ENCODE results near the gene SLC44A5.
"Not testable (repeated sequence)": the region's sequence is repeated elsewhere in the genome, so short reads cannot be mapped to it uniquely, and the experiment has no call there.

SLC44A5 gene

DNA sequence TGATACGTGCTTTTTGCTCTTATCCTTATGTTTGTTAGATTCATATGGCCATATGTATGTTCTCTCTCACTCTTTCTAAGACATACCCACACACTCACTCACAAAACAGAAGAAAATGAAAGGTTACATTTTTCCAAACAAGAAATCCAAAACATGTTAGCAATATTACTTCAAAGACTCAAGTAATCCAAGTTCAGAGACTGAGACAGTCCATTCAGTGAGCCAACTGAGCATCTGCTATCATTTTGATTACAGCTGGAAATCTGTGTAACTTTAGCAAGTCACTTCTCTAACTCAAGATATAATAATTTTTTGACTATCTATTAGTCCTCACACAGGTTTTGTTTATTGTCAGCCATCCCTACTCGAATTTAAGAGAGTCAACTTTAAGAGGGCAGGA lies 257.9 kb downstream of the SLC44A5 start:
- no peak for DNase-seq

DNA sequence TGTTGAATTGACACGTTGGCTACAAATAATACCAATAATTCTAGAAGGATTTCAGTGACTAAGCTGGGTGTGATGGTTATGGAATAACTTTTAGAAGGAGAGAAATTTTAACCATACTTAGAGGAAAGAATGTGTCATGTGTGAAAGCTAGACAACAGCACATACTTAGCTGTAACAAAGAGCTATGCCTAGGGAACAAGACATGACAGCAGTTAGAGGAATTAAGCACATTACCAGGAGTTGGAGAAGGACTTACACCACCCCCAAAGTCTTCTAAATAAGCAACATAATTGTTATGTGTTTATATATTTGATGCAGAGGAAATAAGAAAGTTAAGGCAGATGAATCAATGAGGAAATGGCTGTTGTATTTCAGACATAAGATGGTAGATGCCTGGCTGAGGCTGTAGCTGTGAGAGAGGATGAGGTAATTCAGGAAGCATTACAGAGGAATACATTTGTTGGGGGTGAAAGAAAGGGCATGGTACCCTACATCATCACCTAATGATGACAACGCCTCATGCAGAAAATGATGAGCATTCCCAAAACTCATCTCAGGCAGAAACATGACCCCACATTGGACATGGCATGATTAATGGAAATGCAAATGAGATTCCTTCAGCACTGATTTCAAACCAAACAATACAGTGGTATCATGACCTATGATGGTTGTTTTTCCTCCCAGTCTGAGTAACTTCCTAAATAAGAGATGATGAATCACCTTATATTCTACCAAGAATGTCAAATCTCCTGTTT lies 265.2 kb downstream of the SLC44A5 start:
- no peak for DNase-seq

DNA sequence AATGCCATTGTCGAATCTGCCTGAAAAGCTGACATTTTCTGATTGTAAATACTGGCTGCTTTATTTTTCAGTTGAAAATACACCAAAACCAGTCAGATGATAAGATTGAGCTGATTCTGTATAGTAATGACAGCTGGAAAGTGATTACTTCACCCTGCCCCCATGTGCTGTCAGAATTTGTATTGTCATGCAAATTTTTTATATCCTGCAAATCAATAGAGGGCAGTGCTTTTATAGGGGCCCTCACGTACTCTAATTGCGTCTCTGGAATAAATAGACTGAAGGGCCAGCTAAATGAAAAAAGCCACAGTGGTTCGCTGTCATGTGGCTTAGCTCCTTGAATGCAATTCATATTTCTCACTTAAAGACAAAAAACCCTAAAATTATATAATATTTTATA lies 268.1 kb downstream of the SLC44A5 start:
- no peak for DNase-seq

DNA sequence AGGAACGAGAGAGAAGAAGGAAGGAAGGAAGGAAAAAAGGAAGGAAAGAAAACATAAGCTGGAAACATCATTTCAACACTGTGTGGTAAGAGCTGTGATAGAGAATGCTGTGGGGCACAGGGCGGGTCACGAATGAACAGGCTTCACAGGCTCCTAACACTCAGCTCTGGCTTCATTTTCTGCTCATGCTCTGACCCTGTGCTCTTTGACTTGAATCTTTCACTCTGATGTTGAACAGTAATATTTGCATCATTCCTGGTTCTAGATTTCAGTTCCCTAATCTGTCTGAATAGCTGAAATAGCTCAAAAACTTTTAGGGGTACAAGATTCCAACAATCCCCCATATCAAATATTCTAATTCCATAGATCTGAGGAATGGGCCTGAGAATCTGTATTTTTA lies 269.4 kb downstream of the SLC44A5 start:
- DNase-seq, result no peak

DNA sequence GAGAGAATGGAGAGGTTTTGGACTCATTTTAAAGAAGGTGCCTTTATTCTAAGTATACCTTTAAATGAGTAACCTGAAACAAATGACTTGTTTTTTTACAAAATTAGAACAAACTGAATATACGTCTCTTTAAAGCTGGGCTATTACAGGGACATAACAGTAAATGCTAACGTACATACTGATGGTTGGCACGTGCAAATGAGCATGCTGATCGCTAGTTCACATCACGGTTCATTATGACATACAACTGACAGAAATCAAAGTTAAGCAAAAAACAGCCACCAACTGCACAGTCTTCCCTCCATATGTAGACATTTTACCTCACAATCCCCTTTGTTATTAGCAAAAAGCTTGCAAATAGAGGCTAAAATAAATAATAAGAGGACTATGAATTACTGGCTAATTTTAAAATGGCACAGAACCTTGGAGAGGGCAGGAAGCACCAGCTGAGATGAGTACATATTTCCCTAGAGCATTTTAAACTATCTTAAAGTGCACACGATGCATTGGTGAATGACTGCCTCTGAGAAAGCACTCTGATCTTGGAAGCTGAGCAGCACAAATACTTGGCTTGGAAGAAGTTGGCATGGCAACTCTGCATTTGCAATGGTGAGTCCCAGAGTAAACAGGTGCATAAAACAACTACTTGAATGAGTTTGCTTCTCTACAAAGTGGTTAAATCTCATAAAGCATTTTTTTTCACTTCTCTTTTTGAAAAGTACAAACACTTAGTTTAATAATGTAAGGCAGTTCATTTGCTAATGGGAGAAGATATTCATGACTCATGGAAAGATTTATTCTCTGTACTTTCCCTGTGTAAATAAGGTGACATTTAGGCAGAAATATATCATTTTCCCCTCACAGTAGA lies 272.1 kb downstream of the SLC44A5 start:
- no peak for DNase-seq

DNA sequence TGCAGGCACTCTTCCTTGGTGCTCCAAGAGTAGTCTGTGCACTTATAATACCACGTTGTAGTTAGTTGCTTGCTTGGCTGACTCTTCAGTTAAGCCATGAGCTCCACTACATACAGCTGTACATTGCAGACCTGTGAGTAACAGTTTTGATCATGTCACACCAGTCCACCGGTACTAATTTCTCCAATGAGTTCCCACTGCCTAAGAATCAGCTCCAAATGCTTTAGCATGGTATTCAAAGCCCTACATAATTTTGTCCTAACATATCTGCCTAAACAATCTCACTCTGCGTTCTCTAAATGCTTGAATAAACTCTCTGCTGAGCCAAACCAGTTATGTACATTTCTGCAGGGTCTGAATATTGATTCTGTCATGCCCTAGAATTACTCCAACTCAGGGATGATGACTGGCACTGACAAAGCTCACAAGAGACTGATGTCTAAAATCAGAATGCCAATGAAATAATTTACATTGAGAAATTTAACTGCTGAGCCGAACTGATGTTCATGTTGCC lies 276.0 kb downstream of the SLC44A5 start:
- DNase-seq, result no peak

DNA sequence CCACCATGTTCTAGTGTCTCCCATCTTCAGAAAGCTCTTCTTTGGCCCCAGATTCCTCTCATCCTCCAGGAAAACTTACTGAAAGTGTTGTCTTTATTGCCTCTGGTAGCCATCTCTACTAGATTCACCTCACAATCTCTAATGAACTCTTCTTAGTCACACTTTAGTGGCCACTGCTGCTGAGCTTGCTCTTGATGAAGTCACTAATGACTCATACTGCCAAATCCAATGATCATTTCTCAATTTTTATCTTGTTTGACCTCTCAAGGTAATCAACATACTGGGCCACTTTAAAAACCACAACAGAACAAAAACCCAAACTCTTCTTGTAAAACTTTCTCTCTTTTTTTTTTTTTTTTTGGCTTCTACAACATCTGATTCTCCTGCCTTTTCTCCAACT lies 280.3 kb downstream of the SLC44A5 start:
- DNase-seq, result no peak

DNA sequence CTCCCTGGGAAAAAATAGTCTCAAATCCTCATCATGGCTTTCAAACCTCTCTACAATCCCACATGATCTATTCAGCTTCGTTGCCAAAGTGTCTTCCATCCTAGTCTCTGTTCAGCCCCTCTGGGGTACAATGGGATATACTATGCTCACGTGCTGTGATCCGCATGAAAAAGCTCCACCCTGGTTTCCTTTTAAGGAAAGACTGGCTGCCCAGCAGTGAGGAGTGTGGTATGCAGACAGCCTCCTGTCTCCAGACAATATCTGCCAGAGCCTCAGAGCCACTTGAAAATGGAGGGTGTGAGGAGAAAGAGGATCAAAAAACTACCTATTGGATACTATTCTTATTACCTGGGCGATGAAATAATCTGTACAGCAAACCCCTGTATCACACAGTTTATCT lies 282.2 kb downstream of the SLC44A5 start:
- no peak for DNase-seq

DNA sequence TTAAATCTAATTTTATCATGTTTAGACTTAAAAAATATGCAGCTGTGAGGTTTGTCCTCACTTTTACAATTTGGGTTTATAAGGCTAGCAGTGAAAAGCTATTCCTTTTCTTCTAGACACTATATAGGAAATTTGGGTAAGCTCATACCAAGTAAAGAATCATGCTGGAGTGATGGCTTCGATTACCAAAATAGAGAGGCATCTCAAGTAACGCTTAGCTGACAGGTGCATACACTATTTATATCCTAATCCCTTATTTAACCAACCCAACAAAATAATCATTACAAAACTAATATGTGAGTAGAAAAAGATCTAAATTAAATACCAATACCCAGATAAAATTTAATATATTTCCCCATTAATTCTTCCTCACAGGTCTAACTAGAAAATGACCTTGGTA lies 283.5 kb downstream of the SLC44A5 start:
- no peak for DNase-seq

DNA sequence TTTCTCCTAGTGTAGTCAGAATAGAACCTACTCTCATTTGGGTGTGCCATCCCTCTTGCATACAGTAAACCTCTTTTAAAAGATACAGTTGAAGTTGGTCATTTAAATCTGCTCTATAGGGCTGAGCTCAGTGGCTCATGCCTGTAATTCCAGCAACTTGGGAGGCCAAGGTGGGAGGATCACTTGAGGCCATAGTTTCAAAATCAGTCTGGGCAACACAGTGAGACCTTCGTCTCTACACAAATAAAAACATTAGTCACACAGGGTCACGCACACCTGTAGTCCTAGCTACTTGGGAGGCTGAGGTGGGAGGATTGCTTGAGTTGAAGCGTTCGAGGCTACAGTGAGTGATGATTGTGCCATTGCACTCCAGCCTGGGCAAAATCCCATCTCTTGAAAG lies 292.9 kb downstream of the SLC44A5 start:
- no peak for DNase-seq

DNA sequence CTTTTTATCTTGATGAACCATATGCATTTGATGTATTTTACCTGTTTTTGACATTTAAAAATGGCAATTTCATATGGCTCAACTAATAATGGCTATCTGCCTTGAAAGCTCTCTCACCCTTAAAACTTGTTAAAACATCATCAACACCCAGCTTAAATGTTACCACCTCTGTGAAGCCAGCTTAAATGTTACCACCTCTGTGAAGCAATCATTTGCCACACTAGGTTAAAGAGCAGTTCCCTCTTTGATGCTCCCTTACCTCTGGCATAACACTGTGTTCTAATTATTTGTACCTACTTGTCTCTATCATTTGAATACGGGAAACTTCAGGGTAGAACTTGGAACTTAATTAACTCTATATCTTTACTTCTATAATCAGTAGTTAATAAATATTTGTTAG lies 294.7 kb downstream of the SLC44A5 start:
- no peak for DNase-seq

DNA sequence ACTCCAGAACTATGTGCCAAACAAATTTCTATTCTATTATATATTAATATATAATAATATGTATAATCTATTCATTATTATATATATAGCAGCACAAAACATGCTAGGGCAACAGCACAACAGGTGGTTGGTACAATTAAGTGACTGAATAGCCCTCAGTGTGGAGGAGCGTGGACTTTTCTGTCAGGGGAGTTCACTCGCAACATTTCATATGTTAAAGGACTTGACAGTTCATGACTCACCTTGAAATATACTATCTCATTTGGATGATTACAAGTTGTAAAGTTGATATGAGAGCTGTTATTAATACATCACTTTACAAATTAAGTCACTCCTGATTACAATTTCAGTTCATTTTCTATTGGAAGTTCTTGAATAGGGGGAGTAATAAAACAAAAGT lies 298.3 kb downstream of the SLC44A5 start:
- no peak for DNase-seq

DNA sequence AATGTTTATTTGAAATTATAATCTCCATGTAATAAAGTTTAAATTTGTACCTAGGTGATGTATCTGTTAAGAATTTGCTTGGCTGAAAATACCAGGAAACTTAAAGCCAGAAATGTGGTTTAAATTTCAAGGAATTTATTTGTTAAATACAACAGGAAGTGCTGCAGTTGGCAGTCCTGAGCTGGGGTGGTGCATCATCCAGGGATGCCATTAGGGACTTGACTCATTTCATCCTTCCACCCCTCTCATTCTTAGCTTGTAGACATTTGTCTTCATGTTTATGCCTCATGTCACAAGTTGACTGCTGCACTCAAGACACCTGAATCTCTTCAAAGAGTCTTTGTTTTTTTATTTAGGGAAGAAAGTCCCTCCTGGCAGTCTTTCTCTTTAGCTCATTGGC lies 300.8 kb downstream of the SLC44A5 start:
- no peak for DNase-seq

DNA sequence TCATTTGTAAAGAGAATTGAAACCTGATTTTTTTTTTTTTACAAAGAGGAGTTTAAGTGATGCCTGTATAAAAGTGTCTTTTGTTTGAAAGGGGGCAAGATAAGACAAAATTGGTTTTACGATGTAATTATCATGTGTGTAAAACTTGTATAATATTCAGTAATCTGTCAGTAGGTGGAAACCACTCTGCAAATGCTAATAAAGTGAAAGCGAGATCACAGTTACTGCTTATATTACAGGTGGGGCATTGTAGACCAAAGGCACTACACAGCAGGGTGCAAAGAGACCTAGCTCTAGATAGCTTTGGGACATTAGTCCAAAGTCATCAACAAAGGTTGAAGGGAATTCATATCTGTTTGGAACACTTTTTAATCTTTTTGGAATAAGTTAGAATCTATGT lies 302.5 kb downstream of the SLC44A5 start:
- no peak for DNase-seq

DNA sequence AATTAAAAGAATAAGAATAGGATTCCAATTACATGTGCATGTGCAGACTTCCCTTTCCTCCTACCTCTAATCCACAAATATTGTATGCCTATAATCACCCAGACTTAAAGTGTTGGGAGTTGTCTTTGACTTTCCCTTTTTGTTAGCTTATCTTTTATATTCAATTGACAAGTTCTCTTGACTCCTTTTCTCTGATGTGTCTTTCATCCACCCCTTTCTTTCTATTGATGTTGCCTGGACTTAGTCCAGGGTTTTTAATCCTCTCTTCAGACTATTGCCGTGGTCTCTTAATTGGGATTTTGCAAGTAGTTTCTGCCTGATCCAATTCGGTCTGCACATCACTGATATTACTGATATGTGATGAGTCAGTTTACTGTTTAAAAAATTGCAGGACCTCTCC lies 305.9 kb downstream of the SLC44A5 start:
- DNase-seq, result no peak

DNA sequence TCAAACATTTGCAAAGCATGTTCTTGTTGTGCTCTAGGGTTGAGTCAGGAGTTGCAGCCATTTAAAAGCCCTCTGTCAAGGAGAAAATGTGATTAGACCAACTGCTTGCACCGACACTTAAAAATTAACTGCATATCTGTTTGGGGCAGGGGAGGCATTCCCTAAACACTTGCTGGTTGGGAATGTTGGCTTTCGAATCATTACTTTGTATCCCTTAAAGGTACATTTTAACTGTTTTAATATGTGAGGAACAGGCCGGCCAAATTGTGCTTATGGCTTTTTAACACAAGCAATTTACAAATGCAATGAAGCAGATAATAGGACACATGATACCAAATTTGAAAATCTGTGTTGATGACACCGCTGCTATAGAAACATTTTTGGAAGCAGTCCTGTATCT lies 317.6 kb downstream of the SLC44A5 start:
- no peak for DNase-seq

DNA sequence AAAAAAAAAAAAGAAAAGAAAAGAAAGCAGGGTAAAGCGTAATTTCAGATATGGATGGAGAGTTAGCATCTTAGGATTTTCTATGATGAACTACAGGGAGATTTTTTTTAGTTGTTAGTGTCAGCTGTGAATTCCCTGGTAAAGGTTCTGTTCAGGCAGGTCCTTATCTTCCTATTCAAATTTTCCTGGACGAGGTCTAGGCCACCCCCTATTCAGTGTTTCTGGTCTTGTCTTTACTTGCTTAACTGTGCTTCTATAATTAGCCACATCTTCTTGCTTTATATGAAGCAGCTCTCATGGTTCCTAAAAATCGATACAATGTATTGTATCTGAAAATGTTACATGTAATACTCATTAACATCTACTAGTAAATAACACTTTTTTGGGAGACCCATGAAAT lies 318.9 kb downstream of the SLC44A5 start:
- no peak for DNase-seq

DNA sequence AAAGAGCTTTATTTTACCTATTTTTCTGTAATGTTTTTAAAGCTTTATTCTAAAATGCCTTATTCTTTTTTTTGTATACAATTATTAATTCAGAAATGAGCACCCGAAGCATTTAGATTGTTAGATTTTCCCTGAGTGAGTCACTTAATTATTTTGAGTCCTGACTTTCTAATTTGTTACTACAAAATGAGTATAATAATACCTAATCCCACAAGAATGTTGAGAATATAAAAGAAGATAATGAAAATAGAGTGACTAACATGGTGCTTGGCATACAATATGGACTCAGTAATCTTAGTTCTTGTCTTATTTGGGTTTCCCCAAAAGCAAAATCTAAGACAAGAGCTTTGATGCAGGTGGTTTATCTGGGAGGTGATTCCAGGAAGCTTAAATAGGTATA lies 334.5 kb downstream of the SLC44A5 start:
- DNase-seq, result no peak

DNA sequence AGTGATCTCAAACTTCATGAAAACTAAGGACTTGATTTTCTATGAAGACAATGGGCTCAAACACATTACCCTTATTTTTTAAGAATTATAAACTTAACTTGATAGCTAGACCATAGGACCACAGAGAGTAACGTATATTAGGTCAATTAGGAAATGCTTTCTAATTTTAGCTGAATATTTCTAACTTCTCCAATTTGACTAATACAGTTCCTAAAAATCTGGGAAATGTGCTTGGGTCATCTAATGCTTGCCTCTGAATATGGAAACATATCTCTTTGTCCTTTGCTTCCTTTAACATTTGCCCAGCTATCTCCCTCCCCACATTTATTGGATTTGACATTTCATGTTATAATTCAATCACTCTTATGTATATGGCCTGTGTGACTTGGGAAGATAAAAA lies 335.3 kb downstream of the SLC44A5 start:
- DNase-seq, result no peak

DNA sequence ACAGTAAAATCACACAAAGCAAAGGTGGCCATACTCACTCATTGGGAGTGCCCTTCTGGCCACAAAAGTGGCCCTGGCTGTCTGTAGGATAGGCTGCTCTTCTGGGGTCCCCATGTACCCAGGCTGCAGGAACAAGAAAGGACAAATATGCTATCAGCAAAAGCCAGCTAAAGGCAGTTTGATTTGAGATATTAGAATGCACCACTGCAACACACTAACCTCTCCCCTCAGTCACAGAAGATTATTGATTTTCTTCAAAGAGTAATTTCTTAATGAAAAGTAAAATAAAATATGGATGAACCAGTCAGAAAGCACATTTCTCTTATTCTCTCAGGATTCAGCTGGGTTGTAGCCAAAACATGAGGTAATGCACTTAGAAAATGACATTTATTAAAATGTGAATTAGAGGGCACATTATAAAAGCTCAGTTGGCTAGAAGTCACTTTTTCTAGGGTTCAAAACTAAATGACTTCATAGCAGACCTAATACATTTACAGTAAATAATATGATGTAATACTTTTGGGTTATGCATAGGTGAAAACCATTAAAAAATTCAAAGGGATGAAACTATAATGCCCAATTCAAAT lies 335.9 kb downstream of the SLC44A5 start:
- DNase-seq, result no peak

DNA sequence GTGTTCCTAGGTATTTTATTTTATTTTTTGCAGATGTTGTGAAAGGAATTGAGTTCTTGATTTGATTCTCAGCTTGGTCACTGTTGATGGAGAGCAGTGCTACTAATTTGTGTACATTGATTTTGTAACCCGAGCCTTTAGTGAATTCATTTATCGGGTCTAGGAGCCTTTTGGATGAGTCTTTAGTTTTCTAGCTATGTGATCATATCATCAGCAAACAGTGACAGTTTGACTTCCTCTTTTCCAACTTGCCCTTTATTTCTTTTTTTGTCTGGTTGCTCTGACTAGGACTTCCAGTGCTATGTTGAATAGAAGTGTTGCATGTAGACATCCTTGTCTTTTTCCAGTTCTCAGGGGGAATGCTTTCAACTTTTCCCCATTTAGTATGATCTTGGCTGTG lies 337.8 kb downstream of the SLC44A5 start:
- no peak for DNase-seq

DNA sequence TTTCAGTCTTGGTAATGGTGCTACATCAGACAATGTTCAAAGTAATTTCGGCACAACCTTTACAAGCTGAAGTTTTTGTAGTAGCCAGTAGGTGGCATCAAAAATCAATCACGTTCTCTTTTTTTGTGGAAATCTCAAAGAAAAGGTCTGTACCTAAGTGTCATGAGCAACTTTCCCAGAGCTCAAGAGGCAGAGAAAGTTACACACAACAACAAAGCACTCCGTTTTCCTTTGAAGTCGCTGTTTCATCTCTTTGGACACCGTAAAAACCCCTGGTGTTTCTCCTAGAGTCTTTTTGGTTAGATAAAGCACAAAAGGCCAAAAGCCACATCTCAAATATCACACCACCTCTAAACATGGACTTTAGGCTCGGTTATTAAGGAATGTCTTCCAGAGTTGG lies 345.1 kb downstream of the SLC44A5 start:
- DNase-seq, result no peak

DNA sequence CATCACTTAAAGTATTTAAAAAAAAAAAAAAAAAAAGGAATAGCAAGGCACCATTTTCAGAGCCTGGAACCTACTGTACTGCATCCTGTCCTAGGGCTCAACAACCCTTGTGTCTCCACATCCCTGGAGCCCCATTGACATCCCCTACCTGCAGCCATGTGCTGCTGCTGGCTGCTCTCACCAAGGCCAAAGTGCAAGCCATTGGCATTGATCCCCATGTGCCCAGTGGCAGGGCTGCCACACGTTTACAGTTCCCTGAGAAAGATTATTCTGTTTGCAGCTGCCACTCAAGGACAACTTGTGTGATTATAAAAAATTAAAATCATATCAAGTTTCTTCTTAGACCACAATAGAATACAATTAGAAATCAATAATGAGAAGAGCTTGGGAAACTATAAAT lies 346.8 kb downstream of the SLC44A5 start:
- no peak for DNase-seq

DNA sequence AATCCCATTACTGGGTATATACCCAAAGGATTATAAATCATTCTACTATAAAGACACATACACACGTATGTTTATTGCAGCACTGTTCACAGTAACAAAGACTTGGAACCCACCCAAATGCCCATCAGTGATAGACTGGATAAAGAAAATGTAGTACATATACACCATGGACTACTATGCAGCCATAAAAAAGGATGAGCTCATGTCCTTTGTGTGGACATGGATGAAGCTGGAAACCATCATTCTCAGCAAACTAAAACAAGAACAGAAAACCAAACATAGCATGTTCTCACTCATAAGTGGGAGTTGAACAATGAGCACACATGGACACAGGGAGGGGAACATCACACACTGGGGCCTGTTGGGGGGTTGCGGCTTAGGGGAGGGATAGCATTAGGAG lies 347.3 kb downstream of the SLC44A5 start:
- DNase-seq, result not testable (repeated sequence)

Data from GF-D8 (cell line).